ENCODE results near the gene BBS1. TPM values are rescaled to one million over a fixed set of nuclear protein-coding genes. Genes with fewer than 3 reads are reported as not detected.

Gene BBS1
- total RNA-seq, 1 experiment from 2014 or later: 28.4 TPM

GRCh38 chr11:66469441-66469840, 41.0 kb upstream of the BBS1 start:
- ChIA-PET POLR2A (ENCODE audit: unreplicated experiment) (no interaction called here), CTCF (no interaction called here)
- H3K4me3 ChIP-seq (ENCODE audit: low read length): no peak overlapping the region
- H3F3A ChIP-seq (ENCODE audit: low read length, unreplicated experiment): no peaks in the 10 kb centered on the region
- DNase-seq: no peak
- peaks cover 3% of the 10 kb centered on the region; the same call in 1 of the 2 replicates for H3K36me3 ChIP-seq (ENCODE audit: low read depth, low read length)
- H2AFZ ChIP-seq (ENCODE audit: low read length): no peak overlapping the region
- H4K20me1 ChIP-seq (ENCODE audit: low read length): no peaks in the 10 kb centered on the region
- no peaks in the 10 kb centered on the region for H3K9me3 ChIP-seq (ENCODE audit: low read length)
- H3K27ac ChIP-seq (ENCODE audit: low read length): no peak overlapping the region
- no TSS peak for BruUV-seq (replicated peaks)
- H3K27me3 ChIP-seq (ENCODE audit: low read length): no peaks in the 10 kb centered on the region
- ATAC-seq: no peak
- H3K4me1 ChIP-seq (ENCODE audit: insufficient read depth, low read length): peaks cover 16% of the 10 kb centered on the region
- H3K4me2 ChIP-seq (ENCODE audit: low read length): no peak overlapping the region
- TF ChIP-seq EZH2phosphoT487 (IDR thresholded peaks at IDR 0.05; ENCODE audit: borderline replicate concordance, low read length) (no peak), EZH2 (IDR thresholded peaks at IDR 0.05; ENCODE audit: low read length, unreplicated experiment) (no peak), CTCF (conservative IDR thresholded peaks at IDR 0.05; ENCODE audit: low read depth, low read length) (no peak)
- intact Hi-C loops (cut with micrococcal nuclease): no loop called here
- peaks cover 14% of the 10 kb centered on the region for H3K79me2 ChIP-seq (ENCODE audit: low read length)
- no peak overlapping the region for H3K9ac ChIP-seq (ENCODE audit: low read length)
- H3K9me2 ChIP-seq (replicated peaks; ENCODE audit: low read length): no peaks in the 10 kb centered on the region

- ChIA-PET POLR2A (ENCODE audit: unreplicated experiment) (no interaction called here), CTCF (no interaction called here)
- no peak overlapping the region for H3K4me2 ChIP-seq (ENCODE audit: low read length)
- H3K79me2 ChIP-seq (ENCODE audit: low read length): peaks cover 14% of the 10 kb centered on the region
- H3K9me3 ChIP-seq (ENCODE audit: low read length): no peaks in the 10 kb centered on the region
- no peak overlapping the region for H2AFZ ChIP-seq (ENCODE audit: low read length)
- no TSS peak for BruUV-seq (replicated peaks)
- TF ChIP-seq EZH2 (IDR thresholded peaks at IDR 0.05; ENCODE audit: low read length, unreplicated experiment) (no peak), EZH2phosphoT487 (IDR thresholded peaks at IDR 0.05; ENCODE audit: borderline replicate concordance, low read length) (no peak), CTCF (conservative IDR thresholded peaks at IDR 0.05; ENCODE audit: low read depth, low read length) (no peak)
- intact Hi-C loops (cut with micrococcal nuclease): no loop called here
- no peak overlapping the region for H3K9ac ChIP-seq (ENCODE audit: low read length)
- no peaks in the 10 kb centered on the region for H3K9me2 ChIP-seq (replicated peaks; ENCODE audit: low read length)
- H3K4me3 ChIP-seq (ENCODE audit: low read length): no peak overlapping the region
- no peak for ATAC-seq
- H3K4me1 ChIP-seq (ENCODE audit: insufficient read depth, low read length): peaks cover 16% of the 10 kb centered on the region
- peaks cover 3% of the 10 kb centered on the region; the same call in 1 of the 2 replicates for H3K36me3 ChIP-seq (ENCODE audit: low read depth, low read length)
- no peaks in the 10 kb centered on the region for H3F3A ChIP-seq (ENCODE audit: low read length, unreplicated experiment)
- H4K20me1 ChIP-seq (ENCODE audit: low read length): no peaks in the 10 kb centered on the region
- no peak for DNase-seq
- H3K27me3 ChIP-seq (ENCODE audit: low read length): no peaks in the 10 kb centered on the region
- H3K27ac ChIP-seq (ENCODE audit: low read length): no peak overlapping the region
Measured at GRCh38 chr11:66470015-66470414, 40.4 kb upstream of the BBS1 start.

- H4K20me1 ChIP-seq (ENCODE audit: low read length): no peaks in the 10 kb centered on the region
- BruUV-seq (replicated peaks): no TSS peak
- H3K27ac ChIP-seq (ENCODE audit: low read length): no peak overlapping the region
- H3K9me3 ChIP-seq (ENCODE audit: low read length): no peaks in the 10 kb centered on the region
- TF ChIP-seq EZH2 (IDR thresholded peaks at IDR 0.05; ENCODE audit: low read length, unreplicated experiment): no peak
- no peak for TF ChIP-seq CTCF (conservative IDR thresholded peaks at IDR 0.05; ENCODE audit: low read depth, low read length)
- no peak for TF ChIP-seq EZH2phosphoT487 (IDR thresholded peaks at IDR 0.05; ENCODE audit: borderline replicate concordance, low read length)
- intact Hi-C loops (cut with micrococcal nuclease): no loop called here
- DNase-seq (no peak), ATAC-seq (no peak)
- POLR2A ChIA-PET (ENCODE audit: unreplicated experiment): no interaction called here
- H3K79me2 ChIP-seq (ENCODE audit: low read length): peaks cover 14% of the 10 kb centered on the region
- H3K36me3 ChIP-seq (ENCODE audit: low read depth, low read length): peaks cover 3% of the 10 kb centered on the region; the same call in 1 of the 2 replicates
- no peaks in the 10 kb centered on the region for H3K27me3 ChIP-seq (ENCODE audit: low read length)
- no peak overlapping the region for H3K9ac ChIP-seq (ENCODE audit: low read length)
- CTCF ChIA-PET: interaction anchor here (0.6 to 0.7 kb wide), 2 partner anchors 9 to 640 kb away, joined by 3 to 4 read pairs; partner anchors contain the start of gene DPP3
- no peak overlapping the region for H3K4me2 ChIP-seq (ENCODE audit: low read length)
- H3K4me1 ChIP-seq (ENCODE audit: insufficient read depth, low read length): peaks cover 12% of the 10 kb centered on the region
- no peak overlapping the region for H3K4me3 ChIP-seq (ENCODE audit: low read length)
- no peaks in the 10 kb centered on the region for H3K9me2 ChIP-seq (replicated peaks; ENCODE audit: low read length)
- no peak overlapping the region for H2AFZ ChIP-seq (ENCODE audit: low read length)
- H3F3A ChIP-seq (ENCODE audit: low read length, unreplicated experiment): no peaks in the 10 kb centered on the region
Measured at GRCh38 chr11:66471142-66471541, 39.3 kb upstream of the BBS1 start.

All from PC-3 (cell line).